IMR-90 (cell line): ENCODE measurements around the gene GRB10. TPM values are rescaled to one million over a fixed set of nuclear protein-coding genes. Genes with fewer than 3 reads are reported as not detected.

Experiments used
- ATAC-seq: fragments of 200-7000 bp; cut with Tn5 transposase; 2 replicates; pipeline ENCODE4 v1.9.1; 2020; ENCODE audit warnings: low read depth, mild to moderate bottlenecking, moderate library complexity
- BruUV-seq: library from RNA; stranded (reverse); fragments of 400-500 nt; replicated peaks from 2 replicates; lab custom pipeline; 2021; lab: Mats Ljungman, UMichigan
- CTCF ChIA-PET: fragments of 300-600 bp; formaldehyde crosslinking; extraction: SDS; loops from one replicate; lab custom pipeline; 2021; ENCODE audit warnings: antibody characterized with exemption; lab: Yijun Ruan, JAX
- POLR2A ChIA-PET: fragments of 300-600 bp; sonication (Branson Sonifier 250); formaldehyde crosslinking; loops from one replicate; lab custom pipeline; 2022; ENCODE audit warnings: antibody characterized with exemption; ENCODE audit not compliant: unreplicated experiment; lab: Charles Lee
- DNase-seq: peaks from one replicate; pipeline ENCODE4 v3.0.0; 2013
- H2AFZ ChIP-seq: replicated peaks from 2 replicates; pipeline ENCODE3; 2013; ENCODE audit warnings: low read length, mild to moderate bottlenecking; ENCODE audit not compliant: poor library complexity
- H2AK5ac ChIP-seq: 2 replicates; pipeline ENCODE4 v1.6.1; 2013; ENCODE audit warnings: low read depth, low read length, inconsistent platforms
- H2AK9ac ChIP-seq: replicated peaks from 2 replicates; pipeline ENCODE3; 2013; ENCODE audit warnings: mild to moderate bottlenecking, low read depth, low read length, moderate library complexity; ENCODE audit not compliant: poor library complexity
- H2BK120ac ChIP-seq: 2 replicates; pipeline ENCODE4 v1.6.1; 2013; ENCODE audit warnings: low read depth, low read length, inconsistent platforms
- H2BK15ac ChIP-seq: 3 replicates; pipeline ENCODE4 v1.6.1; 2013; ENCODE audit warnings: low read depth, low read length, inconsistent platforms
- H2BK20ac ChIP-seq: 2 replicates; pipeline ENCODE4 v1.6.1; 2013; ENCODE audit warnings: low read depth, mild to moderate bottlenecking, inconsistent platforms, low read length, moderate library complexity
- H2BK5ac ChIP-seq: 2 replicates; pipeline ENCODE4 v1.6.1; 2013; ENCODE audit warnings: mild to moderate bottlenecking, low read depth, low read length, inconsistent platforms; ENCODE audit not compliant: poor library complexity, severe bottlenecking
- H3K14ac ChIP-seq: replicated peaks from 2 replicates; pipeline ENCODE4 v1.6.1; 2013; ENCODE audit warnings: low read depth, low read length, inconsistent platforms
- H3K18ac ChIP-seq: 2 replicates; pipeline ENCODE4 v1.6.1; 2013; ENCODE audit warnings: low read depth, low read length, control low read depth
- H3K23ac ChIP-seq: 2 replicates; pipeline ENCODE4 v1.6.1; 2013; ENCODE audit warnings: low read depth, low read length, inconsistent platforms
- H3K27ac ChIP-seq: 2 replicates; pipeline ENCODE4 v1.5.1; 2013; ENCODE audit warnings: mild to moderate bottlenecking, control low read depth, low read length; ENCODE audit not compliant: insufficient read depth
- H3K27me3 ChIP-seq: 2 replicates; pipeline ENCODE4 v1.6.1; 2013; ENCODE audit warnings: low read length; ENCODE audit not compliant: control insufficient read depth, insufficient read depth
- H3K36me3 ChIP-seq: 2 replicates; pipeline ENCODE4 v1.6.1; 2013; ENCODE audit warnings: low read length, mixed read lengths; ENCODE audit not compliant: control insufficient read depth, insufficient read depth
- H3K4ac ChIP-seq: 2 replicates; pipeline ENCODE4 v1.6.1; 2013; ENCODE audit warnings: low read depth, low read length, inconsistent platforms
- H3K4me1 ChIP-seq: 2 replicates; pipeline ENCODE4 v1.6.1; 2013; ENCODE audit warnings: low read length, mixed read lengths; ENCODE audit not compliant: control insufficient read depth, insufficient read depth
- H3K4me2 ChIP-seq: 2 replicates; pipeline ENCODE4 v1.6.1; 2013; ENCODE audit warnings: low read depth, mild to moderate bottlenecking, control low read depth, low read length, moderate library complexity
- H3K4me3 ChIP-seq: 2 replicates; pipeline ENCODE4 v1.5.1; 2013; ENCODE audit warnings: low read depth, mild to moderate bottlenecking, control low read depth, low read length, moderate library complexity; ENCODE audit not compliant: insufficient read depth
- H3K56ac ChIP-seq: 2 replicates; pipeline ENCODE4 v1.6.1; 2013; ENCODE audit warnings: low read length, inconsistent platforms; ENCODE audit not compliant: insufficient read depth; ENCODE audit errors: extremely low read depth
- H3K79me1 ChIP-seq, 2 experiments: 2 replicates each; pipeline ENCODE4 v1.6.1; 2013; ENCODE audit warnings: low read length in 2 of 2, inconsistent platforms in 1 of 2, low read depth in 1 of 2
- H3K9ac ChIP-seq: 2 replicates; pipeline ENCODE4 v1.6.1; 2013; ENCODE audit warnings: low read depth, low read length, control low read depth
- H3K9me1 ChIP-seq: 2 replicates; pipeline ENCODE4 v1.6.1; 2013; ENCODE audit warnings: low read length, inconsistent platforms; ENCODE audit not compliant: insufficient read depth
- H3K9me3 ChIP-seq: 2 replicates; pipeline ENCODE4 v1.6.1; 2013; ENCODE audit warnings: low read length; ENCODE audit not compliant: control insufficient read depth, insufficient read depth
- H4K20me1 ChIP-seq: 2 replicates; pipeline ENCODE4 v1.6.1; 2013; ENCODE audit warnings: low read length, inconsistent platforms; ENCODE audit not compliant: insufficient read depth
- H4K5ac ChIP-seq: 2 replicates; pipeline ENCODE4 v1.6.1; 2013; ENCODE audit warnings: mild to moderate bottlenecking, low read depth, low read length, control low read depth
- H4K8ac ChIP-seq, 2 experiments: 2 replicates each; pipeline ENCODE4 v1.6.1; 2013; ENCODE audit warnings: low read depth in 2 of 2, low read length in 2 of 2, control low read depth in 1 of 2, inconsistent platforms in 1 of 2
- H4K91ac ChIP-seq: 2 replicates; pipeline ENCODE4 v1.6.1; 2013; ENCODE audit warnings: low read depth, low read length, inconsistent platforms; ENCODE audit not compliant: insufficient read depth
- BHLHE40 ChIP-seq: fragments of 150-350 bp; IDR thresholded peaks from 2 replicates; pipeline ENCODE4 v1.6.1; 2016; ENCODE audit warnings: mild to moderate bottlenecking, low read depth, low read length
- CEBPB ChIP-seq: IDR thresholded peaks from 2 replicates; pipeline ENCODE4 v1.6.1; 2012; ENCODE audit warnings: low read depth, low read length, improper control_type of control experiment
- CHD1 ChIP-seq: IDR thresholded peaks from 2 replicates; pipeline ENCODE4 v1.6.1; 2012; ENCODE audit warnings: low read depth, low read length, improper control_type of control experiment
- CTCF ChIP-seq: conservative IDR thresholded peaks from 2 replicates; pipeline ENCODE4 v1.5.1; 2012; ENCODE audit warnings: mild to moderate bottlenecking, low read depth, low read length, improper control_type of control experiment
- ELK1 ChIP-seq: fragments of 150-350 bp; IDR thresholded peaks from 2 replicates; pipeline ENCODE4 v1.6.1; 2016; ENCODE audit warnings: low read depth, mild to moderate bottlenecking, low read length, moderate library complexity, borderline replicate concordance
- FOS ChIP-seq: fragments of 150-350 bp; IDR thresholded peaks from 2 replicates; pipeline ENCODE4 v1.6.1; 2016; ENCODE audit warnings: low read depth, low read length
- MAFK ChIP-seq: IDR thresholded peaks from 2 replicates; pipeline ENCODE4 v1.6.1; 2012; ENCODE audit warnings: low read depth, low read length, improper control_type of control experiment
- MAZ ChIP-seq: IDR thresholded peaks from 2 replicates; pipeline ENCODE4 v1.6.1; 2012; ENCODE audit warnings: low read depth, mild to moderate bottlenecking, low read length, improper control_type of control experiment, moderate library complexity, borderline replicate concordance
- MXI1 ChIP-seq: IDR thresholded peaks from 2 replicates; pipeline ENCODE4 v1.6.1; 2012; ENCODE audit warnings: low read depth, mild to moderate bottlenecking, low read length, moderate library complexity, borderline replicate concordance
- NFE2L2 ChIP-seq: fragments of 150-350 bp; IDR thresholded peaks from 2 replicates; pipeline ENCODE4 v1.6.1; 2016; ENCODE audit warnings: low read depth, mild to moderate bottlenecking, low read length
- POLR2A ChIP-seq: IDR thresholded peaks from 2 replicates; pipeline ENCODE4 v1.6.1; 2012; ENCODE audit warnings: mild to moderate bottlenecking, low read depth, low read length
- RAD21 ChIP-seq: IDR thresholded peaks from 2 replicates; pipeline ENCODE4 v1.6.1; 2012; ENCODE audit warnings: low read length, improper control_type of control experiment
- RCOR1 ChIP-seq: IDR thresholded peaks from 2 replicates; pipeline ENCODE4 v1.6.1; 2012; ENCODE audit warnings: mild to moderate bottlenecking, low read length, improper control_type of control experiment; ENCODE audit not compliant: insufficient replicate concordance
- RFX5 ChIP-seq: IDR thresholded peaks from 2 replicates; pipeline ENCODE4 v1.8.0; 2012; ENCODE audit warnings: low read depth, mild to moderate bottlenecking, low read length, moderate library complexity
- SMC3 ChIP-seq: fragments of 150-350 bp; IDR thresholded peaks from 2 replicates; pipeline ENCODE4 v1.6.1; 2016; ENCODE audit warnings: low read depth, mild to moderate bottlenecking, antibody characterized with exemption, low read length, moderate library complexity
- USF2 ChIP-seq: fragments of 150-350 bp; IDR thresholded peaks from 2 replicates; pipeline ENCODE4 v1.6.1; 2017; ENCODE audit warnings: mild to moderate bottlenecking, antibody characterized with exemption, low read length, low read depth
- WGBS, 2 experiments: methylation state at CpG; one replicate each; pipeline versions ENCODE4 v1.1.5 to v1.1.7; 2013; ENCODE audit warnings: missing lambda C conversion rate in 2 of 2; ENCODE audit not compliant: insufficient read length in 1 of 2; ENCODE audit errors: extremely low coverage in 2 of 2; 5-methylcytosine and 5-hydroxymethylcytosine counted together
- dilution Hi-C: fragments of 300-500 bp; cut with HindIII; formaldehyde crosslinking; loops from one replicate; pipeline ENCODE4 v1.14.3; 2018; ENCODE audit warnings: low sequenced_read_pairs; ENCODE audit not compliant: unreplicated experiment
- in situ Hi-C: fragments of 300-500 bp; cut with MboI; formaldehyde crosslinking; loops from 3 replicates; pipeline ENCODE4 v1.14.3; 2019; ENCODE audit warnings: low sequenced_read_pairs, inconsistent platforms, mixed read lengths
- intact Hi-C: fragments of 100-400 bp; cut with micrococcal nuclease; formaldehyde crosslinking; loops from 2 replicates; pipeline ENCODE4 v1.10.0; 2022
- polyA plus RNA-seq, 3 experiments: library from polyadenylated mRNA; depleted of rRNA; stranded (reverse); fragments of >200 nt; gene quantifications; 2 replicates each; pipeline ENCODE4 v1.2.3, GENCODE V29; 2012; ENCODE audit warnings: low replicate concordance in 1 of 3
- total RNA-seq: library from RNA; depleted of rRNA; stranded (reverse); fragments of >200 nt; gene quantifications from 2 replicates; pipeline ENCODE4 v1.2.3, GENCODE V29; 2012

GRB10 gene
- total and polyA plus RNA-seq, 2 of the 4 experiments (the other 2 are of a cell fraction), result 6.3 to 15.1 TPM

GRCh38 chr7:50795253-50795652 lies 12.6 kb upstream of the GRB10 start:
- no TSS peak for BruUV-seq
- Histone ChIP-seq H2BK15ac (no peak overlapping the region), H2AFZ (no peak overlapping the region), H3K18ac (no peak overlapping the region), H4K5ac (no peak overlapping the region), H3K56ac (no peak overlapping the region), H3K4ac (no peak overlapping the region), H3K4me2 (no peak overlapping the region), H3K27ac (no peak overlapping the region), H3K9me1 (peaks cover 6% of the 10 kb centered on the region; the same call in 1 of the 2 replicates), H2BK5ac (no peak overlapping the region), H2BK20ac (no peak overlapping the region), H4K8ac (no peak overlapping the region), H3K4me1 (peaks cover 10% of the 10 kb centered on the region), H2AK5ac (no peak overlapping the region), H3K9me3 (peaks cover 3% of the 10 kb centered on the region; the same call in 1 of the 2 replicates), H3K4me3 (no peak overlapping the region), H3K27me3 (peaks cover 26% of the 10 kb centered on the region), H2AK9ac (no peak overlapping the region), H4K20me1 (peaks cover 17% of the 10 kb centered on the region), H3K23ac (no peak overlapping the region), H3K14ac (no peak overlapping the region), H3K79me1 (peaks cover 14 to 22% of the 10 kb centered on the region in 2 experiments), H3K9ac (no peak overlapping the region), H3K36me3 (no peaks in the 10 kb centered on the region), H2BK120ac (no peak overlapping the region), H4K91ac (no peak overlapping the region)
- in situ Hi-C loops (loop anchor here (25.0 kb wide), 1 partner anchor 267 kb away; no protein-coding TSS in a partner anchor), intact Hi-C loops (no loop called here), dilution Hi-C loops (no loop called here)
- ChIA-PET POLR2A (no interaction called here), CTCF (no interaction called here)
- TF ChIP-seq MXI1 (no peak), CHD1 (no peak), MAFK (no peak), CTCF (no peak), NFE2L2 (no peak), CEBPB (no peak), BHLHE40 (no peak), FOS (no peak), ELK1 (no peak), MAZ (no peak), POLR2A (no peak), RCOR1 (no peak), USF2 (no peak), RFX5 (no peak), SMC3 (no peak), RAD21 (no peak)
- WGBS, 2 experiments, result 43% methylated on average over 1 of the region's 2 CpGs; no CpG with 5 or more reads in 1 of the 2 experiments
- DNase-seq, result no peak
- ATAC-seq, result no peak
